ENCODE data around the gene ABTB2. TPM values are rescaled to one million over a fixed set of nuclear protein-coding genes. Genes with fewer than 3 reads are reported as not detected.

Gene ABTB2
- total and polyA plus RNA-seq, 2 of the 8 experiments (the other 6 are each of a cell fraction or from before 2014, with no cell fraction given): 7.7 to 10.2 TPM

- H3K4me1 ChIP-seq (replicated peaks in 1 of 4; ENCODE audit: control insufficient read depth in 3 of 4, insufficient read depth in 4 of 4, low read length in 3 of 4): peaks cover 0 to 6% (median 2%) of the 10 kb centered on the region in 4 experiments; a peak in 3 of 7 replicates
- no peak overlapping the region for H2BK120ac ChIP-seq (replicated peaks; ENCODE audit: low read depth, low read length)
- no peak overlapping the region for H2BK12ac ChIP-seq (ENCODE audit: low read depth, low read length)
- H3K14ac ChIP-seq (ENCODE audit: insufficient read length): no peak overlapping the region
- no peak overlapping the region for H3K4me2 ChIP-seq (ENCODE audit: insufficient read depth in 1 of 2, low read depth in 2 of 2, low read length in 2 of 2)
- H3K4ac ChIP-seq (replicated peaks; ENCODE audit: insufficient read length, low read depth, low read length): no peak overlapping the region
- no peaks in the 10 kb centered on the region for H3K23me2 ChIP-seq (ENCODE audit: low read depth, low read length)
- no peak overlapping the region for H4K8ac ChIP-seq (ENCODE audit: extremely low read depth, insufficient read depth, low read length)
- no peak overlapping the region for H2BK15ac ChIP-seq (ENCODE audit: low read length)
- ChIA-PET POLR2A (ENCODE audit: partially characterized antibody) (no interaction called here), CTCF (ENCODE audit: partially characterized antibody) (interaction anchor here (0.6 to 1.3 kb wide), 3 partner anchors 8 to 19 kb away, joined by 3 to 4 read pairs (median 4); no protein-coding TSS in a partner anchor)
- no peak overlapping the region for H2AFZ ChIP-seq (ENCODE audit: low read length)
- H3K23ac ChIP-seq (ENCODE audit: insufficient read length): no peak overlapping the region
- no peak overlapping the region for H3K9ac ChIP-seq (replicated peaks in 1 of 4; ENCODE audit: extremely low read depth in 1 of 4, low read depth in 3 of 4, low read length in 3 of 4)
- no peak overlapping the region for H3K4me3 ChIP-seq (ENCODE audit: extremely low read depth in 1 of 4, insufficient read depth in 2 of 4, low read depth in 3 of 4, low read length in 4 of 4)
- H4K20me1 ChIP-seq (replicated peaks in 1 of 2; ENCODE audit: control insufficient read depth in 1 of 2, insufficient read depth in 2 of 2, low read length in 2 of 2): peaks cover 0 to 3% of the 10 kb centered on the region in 2 experiments
- no peak overlapping the region for H4K91ac ChIP-seq (replicated peaks; ENCODE audit: insufficient read length, low read length)
- FAIRE-seq: no peak
- TF ChIP-seq ZNF274 (IDR thresholded peaks at IDR 0.05; ENCODE audit: borderline replicate concordance, extremely low read depth, low read length) (no peak), PHF8 (conservative IDR thresholded peaks at IDR 0.05; ENCODE audit: low read depth, low read length) (no peak), E2F6 (IDR thresholded peaks at IDR 0.05) (no peak)
- H3K27ac ChIP-seq (ENCODE audit: low read depth, low read length): no peak overlapping the region
- H3K79me2 ChIP-seq (ENCODE audit: control insufficient read depth in 1 of 2, insufficient read depth in 2 of 2, low read length in 2 of 2): peaks cover 0 to 13% of the 10 kb centered on the region in 2 experiments; a peak in 2 of 4 replicates
- DNase-seq (ENCODE audit: low read depth in 1 of 2, low spot score in 2 of 2): no peak
- no peaks in the 10 kb centered on the region; the same call in 1 of the 2 replicates for H3K79me1 ChIP-seq (ENCODE audit: low read depth, low read length)
- no peak overlapping the region for H2BK20ac ChIP-seq (ENCODE audit: low read length)
- no peak overlapping the region for H3K56ac ChIP-seq (replicated peaks; ENCODE audit: insufficient read length, low read depth, low read length)
- no peak overlapping the region for H2BK5ac ChIP-seq (ENCODE audit: low read depth, low read length)
- H3K36me3 ChIP-seq (ENCODE audit: control insufficient read depth in 2 of 4, insufficient read depth in 4 of 4, low read length in 3 of 4): no peaks in the 10 kb centered on the region
- no peak overlapping the region for H4K5ac ChIP-seq (ENCODE audit: insufficient read length, low read depth, low read length)
- no peaks in the 10 kb centered on the region for H3K9me3 ChIP-seq (ENCODE audit: insufficient read depth in 2 of 2, low read depth in 1 of 2, low read length in 1 of 2)
- no peaks in the 10 kb centered on the region for H3K27me3 ChIP-seq (replicated peaks in 1 of 4; ENCODE audit: control insufficient read depth in 3 of 4, extremely low read depth in 1 of 4, insufficient read depth in 3 of 4, low read length in 3 of 4)
- WGBS, 2 experiments (ENCODE audit: extremely low coverage in 1 of 2, insufficient coverage in 1 of 2, insufficient read length in 1 of 2, insufficient replicate concordance in 2 of 2, low coverage in 1 of 2, low lambda C conversion rate in 2 of 2, missing lambda C conversion rate in 1 of 2): 89% methylated on average over 7 of the region's 7 CpGs; no CpG with 5 or more reads in 1 of the 2 experiments
- H3K18ac ChIP-seq (ENCODE audit: extremely low read depth, low read length): no peak overlapping the region
- no peak overlapping the region for H2AK5ac ChIP-seq (ENCODE audit: low read depth, low read length)
Measured at GRCh38 chr11:34337016-34337415, 20.8 kb downstream of the ABTB2 start.
